Activated CD8-positive, alpha-beta T cell treated with anti-CD3 and anti-CD28 coated beads for 36 hours (primary cell): Measurements from ENCODE around the gene SPATS1. TPM values are rescaled to one million over a fixed set of nuclear protein-coding genes. Genes with fewer than 3 reads are reported as not detected.
"Not testable (repeated sequence)": the region's sequence is repeated elsewhere in the genome, so short reads cannot be mapped to it uniquely, and the experiment has no call there.

Source experiments
- ATAC-seq: fragments of 200-7000 bp; cut with Tn5 transposase; one replicate; pipeline ENCODE4 v1.10.0; 2021; ENCODE audit warnings: mild to moderate bottlenecking, moderate library complexity
- CTCF ChIA-PET: fragments of 350-600 bp; sonication (Branson Sonifier 250); formaldehyde crosslinking; loops from one replicate; lab custom pipeline; 2021; ENCODE audit warnings: antibody characterized with exemption; lab: Charles Lee
- POLR2A ChIA-PET: fragments of 350-600 bp; sonication (Branson Sonifier 250); formaldehyde crosslinking; loops from one replicate; lab custom pipeline; 2021; ENCODE audit warnings: antibody characterized with exemption; lab: Charles Lee
- DNase-seq: peaks from one replicate; pipeline ENCODE4 v3.0.0-alpha.2; 2020
- H3K27ac Mint-ChIP-seq: one replicate; pipeline ENCODE4 v1.8.0; 2021; ENCODE audit warnings: mild to moderate bottlenecking, mixed read lengths
- H3K27me3 Mint-ChIP-seq: one replicate; pipeline ENCODE4 v1.8.0; 2021; ENCODE audit warnings: mixed read lengths
- H3K36me3 Mint-ChIP-seq: one replicate; pipeline ENCODE4 v1.8.0; 2021; ENCODE audit warnings: low read depth, mixed read lengths
- H3K4me1 Mint-ChIP-seq: one replicate; pipeline ENCODE4 v1.8.0; 2021; ENCODE audit warnings: low read depth, mixed read lengths
- H3K4me3 Mint-ChIP-seq: one replicate; pipeline ENCODE4 v1.8.0; 2021; ENCODE audit warnings: mild to moderate bottlenecking, moderate library complexity, mixed read lengths
- H3K9me3 Mint-ChIP-seq: one replicate; pipeline ENCODE4 v1.8.0; 2021; ENCODE audit warnings: mixed read lengths
- intact Hi-C: fragments of 100-400 bp; cut with micrococcal nuclease; formaldehyde crosslinking; loops from one replicate; pipeline ENCODE4 v1.10.0; 2022
- total RNA-seq, 2 experiments: library from RNA; stranded (reverse); gene quantifications; one replicate each; pipeline ENCODE4 v1.2.3, GENCODE V29; 2021
- TF ChIP-seq, protein P1 (sequence below): fragments of 200-600 bp; IDR thresholded peaks from one replicate; pipeline ENCODE4 v1.8.0; 2022; ENCODE audit warnings: antibody characterized with exemption, mild to moderate bottlenecking

The SPATS1 gene
- total RNA-seq, 2 experiments from 2014 or later = not detected

DNA sequence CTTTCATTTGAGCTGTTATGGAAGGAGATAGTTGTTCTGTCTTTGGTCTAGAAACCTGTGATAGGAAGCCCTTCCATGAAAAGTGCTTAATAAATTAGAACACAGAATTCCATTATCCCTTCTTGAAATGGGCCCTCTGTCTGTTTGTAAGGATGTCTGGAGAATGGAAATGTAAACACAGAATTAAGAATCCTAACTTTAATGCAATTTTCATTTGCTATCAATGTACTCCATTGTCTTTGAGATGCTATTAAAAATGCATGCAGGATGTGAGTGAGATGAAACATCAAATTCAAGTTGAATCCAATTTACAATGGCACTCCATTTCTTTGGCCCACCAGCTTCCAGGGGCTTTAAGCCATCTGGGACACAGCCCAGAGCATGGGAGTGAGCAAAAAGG is 15.4 kb upstream of the SPATS1 start:
- Mint-ChIP-seq H3K27ac (no peak overlapping the region), H3K4me3 (no peak overlapping the region), H3K4me1 (no peaks in the 10 kb centered on the region), H3K9me3 (no peaks in the 10 kb centered on the region), H3K27me3 (peaks cover 15% of the 10 kb centered on the region), H3K36me3 (no peaks in the 10 kb centered on the region)
- TF ChIP-seq, protein P1, sequence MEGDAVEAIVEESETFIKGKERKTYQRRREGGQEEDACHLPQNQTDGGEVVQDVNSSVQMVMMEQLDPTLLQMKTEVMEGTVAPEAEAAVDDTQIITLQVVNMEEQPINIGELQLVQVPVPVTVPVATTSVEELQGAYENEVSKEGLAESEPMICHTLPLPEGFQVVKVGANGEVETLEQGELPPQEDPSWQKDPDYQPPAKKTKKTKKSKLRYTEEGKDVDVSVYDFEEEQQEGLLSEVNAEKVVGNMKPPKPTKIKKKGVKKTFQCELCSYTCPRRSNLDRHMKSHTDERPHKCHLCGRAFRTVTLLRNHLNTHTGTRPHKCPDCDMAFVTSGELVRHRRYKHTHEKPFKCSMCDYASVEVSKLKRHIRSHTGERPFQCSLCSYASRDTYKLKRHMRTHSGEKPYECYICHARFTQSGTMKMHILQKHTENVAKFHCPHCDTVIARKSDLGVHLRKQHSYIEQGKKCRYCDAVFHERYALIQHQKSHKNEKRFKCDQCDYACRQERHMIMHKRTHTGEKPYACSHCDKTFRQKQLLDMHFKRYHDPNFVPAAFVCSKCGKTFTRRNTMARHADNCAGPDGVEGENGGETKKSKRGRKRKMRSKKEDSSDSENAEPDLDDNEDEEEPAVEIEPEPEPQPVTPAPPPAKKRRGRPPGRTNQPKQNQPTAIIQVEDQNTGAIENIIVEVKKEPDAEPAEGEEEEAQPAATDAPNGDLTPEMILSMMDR = no peak
- intact Hi-C loops = no loop called here
- ATAC-seq (no peak), DNase-seq (no peak)
- ChIA-PET CTCF (interaction anchor here (1.2 to 2.0 kb wide), 4 partner anchors 11 to 22 kb away, joined by 3 to 5 read pairs (median 4); partner anchors contain the start of gene AARS2), POLR2A (no interaction called here)

DNA sequence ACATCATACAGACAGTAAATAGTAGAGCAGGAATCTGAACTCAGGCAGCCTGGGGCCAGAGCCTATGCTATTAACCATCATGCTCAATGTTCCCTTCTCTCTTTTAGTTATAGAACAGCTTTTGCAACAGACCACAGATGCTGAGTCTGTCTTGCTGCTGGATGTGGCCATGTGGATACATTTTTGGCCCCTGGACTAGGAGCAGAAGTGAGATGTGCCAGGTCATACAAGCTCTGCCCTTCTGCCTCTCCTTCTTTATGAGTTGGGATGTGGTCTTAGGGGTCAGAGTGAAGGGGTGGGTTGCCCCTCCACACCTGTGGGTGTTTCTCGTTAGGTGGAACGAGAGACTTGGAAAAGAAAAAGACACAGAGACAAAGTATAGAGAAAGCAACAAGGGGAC is 14.7 kb upstream of the SPATS1 start:
- no peak overlapping the region for H3K4me3 Mint-ChIP-seq
- H3K27ac Mint-ChIP-seq = no peak overlapping the region
- no peaks in the 10 kb centered on the region for H3K9me3 Mint-ChIP-seq
- no peak for DNase-seq
- POLR2A ChIA-PET = no interaction called here
- CTCF ChIA-PET = interaction anchor here (1.2 to 2.0 kb wide), 4 partner anchors 11 to 23 kb away, joined by 3 to 5 read pairs (median 4); partner anchors contain the start of gene AARS2
- ATAC-seq = no peak
- no peaks in the 10 kb centered on the region for H3K36me3 Mint-ChIP-seq
- H3K4me1 Mint-ChIP-seq = no peaks in the 10 kb centered on the region
- TF ChIP-seq, protein P1 = no peak
- intact Hi-C loops = no loop called here
- H3K27me3 Mint-ChIP-seq = peaks cover 19% of the 10 kb centered on the region

DNA sequence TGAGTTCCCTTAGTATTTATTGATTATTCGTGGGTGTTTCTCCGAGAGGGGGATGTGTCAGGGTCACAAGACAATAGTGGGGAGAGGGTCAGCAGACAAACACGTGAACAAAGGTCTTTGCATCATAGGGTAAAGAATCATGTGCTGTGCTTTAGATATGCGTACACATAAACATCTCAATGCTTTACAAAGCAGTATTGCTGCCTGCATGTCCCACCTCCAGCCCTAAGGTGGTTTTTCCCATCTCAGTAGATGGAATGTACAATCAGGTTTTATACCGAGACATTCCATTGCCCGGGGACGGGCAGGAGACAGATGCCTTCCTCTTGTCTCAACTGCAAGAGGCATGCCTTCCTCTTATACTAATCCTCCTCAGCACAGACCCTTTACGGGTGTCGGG is 14.2 kb upstream of the SPATS1 start:
- H3K27me3 Mint-ChIP-seq = peaks cover 19% of the 10 kb centered on the region
- DNase-seq, H3K9me3 Mint-ChIP-seq, POLR2A ChIA-PET, H3K4me1 Mint-ChIP-seq, intact Hi-C loops, H3K27ac Mint-ChIP-seq, ATAC-seq, H3K4me3 Mint-ChIP-seq, H3K36me3 Mint-ChIP-seq: not testable (repeated sequence)
- CTCF ChIA-PET = interaction anchor here (1.3 to 1.6 kb wide), 2 partner anchors 10 kb away, joined by 4 to 5 read pairs; no protein-coding TSS in a partner anchor

DNA sequence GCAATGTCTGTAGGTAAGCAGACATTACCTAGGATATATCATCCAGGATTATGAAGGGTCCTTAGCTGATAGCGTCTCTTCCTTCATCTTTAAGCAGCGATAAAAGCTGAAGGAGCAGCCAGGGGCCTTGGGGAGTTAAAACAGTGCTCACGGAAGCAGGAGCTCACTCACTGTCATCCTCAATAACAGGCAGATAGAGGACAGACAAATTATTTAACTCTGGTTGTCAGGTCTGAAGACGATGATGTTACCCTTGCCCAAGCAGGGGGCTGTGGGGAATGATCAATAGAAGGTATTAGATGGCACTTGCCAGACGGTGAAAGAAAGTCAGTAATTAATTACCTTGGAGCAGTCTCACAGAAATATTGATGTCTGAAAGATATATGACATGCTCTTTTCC is 12.6 kb upstream of the SPATS1 start:
- Mint-ChIP-seq H3K36me3 (no peaks in the 10 kb centered on the region), H3K4me1 (no peaks in the 10 kb centered on the region), H3K4me3 (no peak overlapping the region), H3K9me3 (no peaks in the 10 kb centered on the region), H3K27me3 (peaks cover 22% of the 10 kb centered on the region), H3K27ac (no peak overlapping the region)
- CTCF ChIA-PET = interaction anchor here (0.8 to 1.6 kb wide), 6 partner anchors 8 to 73 kb away, joined by 3 to 5 read pairs (median 4); partner anchors contain the start of gene AARS2
- TF ChIP-seq, protein P1 = no peak
- ATAC-seq (no peak), DNase-seq (no peak)
- intact Hi-C loops = no loop called here
- POLR2A ChIA-PET = no interaction called here

DNA sequence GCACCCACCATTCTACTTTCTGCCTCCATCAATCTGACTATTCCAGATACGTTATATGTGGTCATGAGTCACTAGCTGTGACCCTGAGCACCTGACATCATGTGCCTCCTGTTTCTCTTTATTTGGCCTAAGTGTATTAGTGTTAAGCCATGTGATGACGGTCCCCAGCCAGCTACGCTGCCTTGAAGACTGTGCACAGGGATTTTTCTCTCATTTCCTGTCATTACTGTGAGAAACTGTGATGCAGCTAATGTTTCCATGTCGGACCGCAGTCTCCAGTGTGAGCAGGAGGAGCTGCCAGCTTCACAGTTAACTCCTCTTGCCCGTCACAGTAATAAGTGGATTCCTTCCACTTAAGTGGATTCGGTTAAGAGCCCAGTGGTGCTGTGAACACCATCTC is 9.9 kb upstream of the SPATS1 start:
- Mint-ChIP-seq H3K36me3 (no peaks in the 10 kb centered on the region), H3K4me3 (no peak overlapping the region), H3K27me3 (peaks cover 19% of the 10 kb centered on the region), H3K9me3 (no peaks in the 10 kb centered on the region), H3K27ac (no peak overlapping the region), H3K4me1 (no peaks in the 10 kb centered on the region)
- TF ChIP-seq, protein P1 = no peak
- DNase-seq (no peak), ATAC-seq (no peak)
- ChIA-PET POLR2A (interaction anchor here (0.7 to 1.1 kb wide), 3 partner anchors 10 to 76 kb away, joined by 3 read pairs; partner anchors contain the start of gene SPATS1), CTCF (interaction anchor here (0.7 to 8.4 kb wide), 4 partner anchors 11 to 254 kb away, joined by 4 to 165 read pairs (median 6); partner anchors contain the start of genes AARS2, NFKBIE and TMEM151B)
- intact Hi-C loops = no loop called here
